NCI-H69 (cell line): ENCODE measurements around the gene LRRC51.
"Not testable (repeated sequence)": the region's sequence is repeated elsewhere in the genome, so short reads cannot be mapped to it uniquely, and the experiment has no call there.

Experiments used
- DNase-seq: peaks from one replicate; lab custom pipeline; 2025; lab: John Stamatoyannopoulos, UW

LRRC51 gene

GRCh38 chr11:72139500-72139899 is 58.9 kb downstream of the LRRC51 start:
- DNase-seq: no peak

DNA sequence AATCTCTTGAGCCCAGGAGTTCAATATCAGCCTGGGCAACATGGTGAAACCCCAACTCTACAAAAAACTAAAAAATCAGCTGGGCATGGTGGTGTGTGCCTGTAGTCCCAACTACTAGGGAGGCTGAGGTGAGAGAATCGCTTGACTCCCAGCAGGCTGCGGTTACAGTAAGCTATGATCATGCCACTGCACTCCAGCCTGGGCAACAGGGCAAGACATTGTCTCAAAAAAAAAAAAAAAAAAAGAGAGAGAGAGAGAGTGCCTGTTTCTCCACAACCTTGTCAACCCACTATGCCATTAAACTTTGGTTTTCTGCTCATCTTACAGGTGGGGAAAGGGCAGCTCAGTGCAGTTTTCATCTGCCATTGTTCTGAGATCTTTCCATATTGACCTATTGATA is 60.0 kb downstream of the LRRC51 start:
- DNase-seq: no peak

- no peak for DNase-seq
These were observed 60.4 kb downstream of the LRRC51 start for GRCh38 chr11:72141066-72141465.

- DNase-seq: not testable (repeated sequence)
These were observed 61.4 kb downstream of the LRRC51 start for GRCh38 chr11:72142086-72142485.

GRCh38 chr11:72142543-72142942 is 61.9 kb downstream of the LRRC51 start:
- not testable (repeated sequence) for DNase-seq

GRCh38 chr11:72144807-72145565 is 64.3 kb downstream of the LRRC51 start:
- DNase-seq: no peak
